Small intestine (tissue), 7 donors: ENCODE data around the gene ACAA1. TPM values are rescaled to one million over a fixed set of nuclear protein-coding genes. Genes with fewer than 3 reads are reported as not detected.

Experiments
- DNase-seq, 2 donors: peaks; one replicate each; pipeline versions ENCODE4 v3.0.0 to v3.0.0-alpha.2; 2013
- FAIRE-seq: peaks from 2 replicates; lab custom pipeline; 2012; peaks lifted over from hg19 to GRCh38; lab: Jason Lieb, UNC
- H3K27ac ChIP-seq, 3 donors: one replicate each; pipeline ENCODE4 v1.5.1; 2013; ENCODE audit warnings: low read length in 2 of 3, mild to moderate bottlenecking in 2 of 3, control low read depth in 1 of 3, inconsistent platforms in 1 of 3, low read depth in 1 of 3, moderate library complexity in 1 of 3
- H3K27me3 ChIP-seq, 3 donors: one replicate each; pipeline ENCODE4 v1.6.1; 2013; ENCODE audit warnings: low read length in 3 of 3, inconsistent platforms in 1 of 3; ENCODE audit not compliant: control insufficient read depth in 3 of 3, insufficient read depth in 3 of 3
- H3K36me3 ChIP-seq, 3 donors: one replicate each; pipeline ENCODE4 v1.6.1; 2013; ENCODE audit warnings: low read length in 3 of 3, inconsistent platforms in 1 of 3, low read depth in 1 of 3, mild to moderate bottlenecking in 1 of 3, moderate library complexity in 1 of 3; ENCODE audit not compliant: control insufficient read depth in 3 of 3, insufficient read depth in 2 of 3
- H3K4me1 ChIP-seq, 3 donors: one replicate each; pipeline ENCODE4 v1.6.1; 2013; ENCODE audit warnings: low read length in 2 of 3, inconsistent platforms in 1 of 3, low read depth in 1 of 3, mild to moderate bottlenecking in 1 of 3, moderate library complexity in 1 of 3; ENCODE audit not compliant: control insufficient read depth in 3 of 3, insufficient read depth in 2 of 3
- H3K4me3 ChIP-seq, 3 donors: one replicate each; pipeline ENCODE4 v1.5.1; 2013; ENCODE audit warnings: low read length in 3 of 3, control low read depth in 1 of 3, inconsistent platforms in 1 of 3, low read depth in 1 of 3, mild to moderate bottlenecking in 1 of 3, moderate library complexity in 1 of 3
- H3K9me3 ChIP-seq, 2 donors: one replicate each; pipeline ENCODE4 v1.6.1; 2013; ENCODE audit warnings: low read depth in 1 of 2, low read length in 1 of 2; ENCODE audit not compliant: control insufficient read depth in 2 of 2, insufficient read depth in 1 of 2
- WGBS, 3 donors: extraction: QIAGEN DNeasy Blood & Tissue Kit; methylation state at CpG; one replicate each; pipeline ENCODE4 v1.1.7; 2013; 5-methylcytosine and 5-hydroxymethylcytosine counted together
- polyA plus RNA-seq, 4 donors: library from polyadenylated mRNA; stranded (reverse) in 3 of 4; unstranded in 1 of 4; fragments of 200-250 nt in 3 of 4; fragments of 120-200 nt in 1 of 4; gene quantifications; one replicate each; pipeline versions ENCODE4 v1.2.1 to v1.2.3, GENCODE V29; 2013
- donor health status: healthy with polysubstance abuse.
- donor health status: control.
- donor health status: control.
- donor health status: Bipolar disorder and iron deficiency.
- donor health status: healthy.

Gene ACAA1
- polyA plus RNA-seq, 4 donors, result 59.6 to 443 (median 210) TPM

DNA sequence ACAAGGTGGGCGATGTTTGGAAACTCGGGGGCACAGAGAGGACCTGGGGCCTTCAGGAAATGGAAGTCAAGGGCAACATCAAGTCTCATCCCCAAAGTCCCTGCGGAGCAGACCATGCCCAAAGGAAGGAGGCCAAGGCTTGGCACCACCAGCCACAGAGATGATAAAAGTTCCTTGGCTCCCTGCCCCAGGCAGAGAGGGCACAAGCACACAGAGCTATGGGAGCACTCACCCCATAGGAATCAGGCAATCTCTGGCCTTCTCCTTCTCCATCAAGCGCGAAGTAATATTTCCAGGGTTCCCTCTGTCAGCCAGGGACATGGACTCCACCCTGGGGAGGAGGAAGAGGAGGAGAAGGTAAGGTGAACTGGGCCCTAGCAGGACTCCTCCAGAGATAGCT lies 7.9 kb downstream of the ACAA1 start:
- H3K9me3 ChIP-seq, result no peaks in the 10 kb centered on the region
- no peaks in the 10 kb centered on the region for H3K27me3 ChIP-seq
- peak overlapping the region in 1 of 3 donors; percentile 83 for H3K27ac ChIP-seq
- H3K36me3 ChIP-seq, result peaks cover 26 to 87% (median 36%) of the 10 kb centered on the region in 3 donors
- DNase-seq (no peak), FAIRE-seq (no peak)
- H3K4me3 ChIP-seq, result no peak overlapping the region
- H3K4me1 ChIP-seq, result peaks cover 3 to 59% (median 22%) of the 10 kb centered on the region in 3 donors
- WGBS, 3 donors, result 90 to 97% (median 97%) methylated on average over 5 of the region's 5 CpGs

DNA sequence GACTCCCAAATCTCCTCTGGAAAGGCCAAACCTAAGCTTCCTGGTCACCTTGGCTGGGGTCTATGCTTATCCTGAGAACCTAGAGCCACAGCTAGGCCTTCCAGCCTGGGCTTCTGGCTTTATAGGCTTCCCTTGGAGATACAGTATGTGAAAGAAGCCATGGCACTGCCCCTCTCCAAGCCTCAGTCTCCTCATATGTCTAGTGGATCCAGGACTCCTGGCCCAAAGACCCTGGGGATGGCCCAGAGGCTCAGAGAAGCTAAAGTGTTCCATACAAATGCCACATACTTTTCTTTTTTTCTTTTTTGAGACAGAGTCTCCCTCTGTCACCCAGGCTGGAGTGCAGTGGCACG lies 8.6 kb downstream of the ACAA1 start:
- Histone ChIP-seq H3K4me1 (peaks cover 0 to 51% (median 22%) of the 10 kb centered on the region in 3 donors), H3K36me3 (peaks cover 26 to 85% (median 36%) of the 10 kb centered on the region in 3 donors), H3K9me3 (no peaks in the 10 kb centered on the region), H3K4me3 (no peak overlapping the region), H3K27me3 (no peaks in the 10 kb centered on the region), H3K27ac (peak overlapping the region in 1 of 3 donors; percentile 38)
- FAIRE-seq, result no peak
- WGBS, 3 donors, result 92 to 100% (median 96%) methylated on average over 1 of the region's 1 CpG
- no peak for DNase-seq

GRCh38 chr3:38127611-38128302 lies 9.2 kb downstream of the ACAA1 start:
- 87 to 96% (median 88%) methylated on average over 4 of the region's 4 CpGs for WGBS, 3 donors
- Histone ChIP-seq H3K36me3 (peaks cover 26 to 85% (median 38%) of the 10 kb centered on the region in 3 donors), H3K27me3 (no peaks in the 10 kb centered on the region), H3K27ac (peak overlapping the region in 1 of 3 donors; percentile 38), H3K4me1 (peaks cover 0 to 46% (median 19%) of the 10 kb centered on the region in 3 donors), H3K4me3 (no peak overlapping the region), H3K9me3 (no peaks in the 10 kb centered on the region)
- FAIRE-seq (no peak), DNase-seq (peak in 1 of 2 donors; percentile 36)

DNA sequence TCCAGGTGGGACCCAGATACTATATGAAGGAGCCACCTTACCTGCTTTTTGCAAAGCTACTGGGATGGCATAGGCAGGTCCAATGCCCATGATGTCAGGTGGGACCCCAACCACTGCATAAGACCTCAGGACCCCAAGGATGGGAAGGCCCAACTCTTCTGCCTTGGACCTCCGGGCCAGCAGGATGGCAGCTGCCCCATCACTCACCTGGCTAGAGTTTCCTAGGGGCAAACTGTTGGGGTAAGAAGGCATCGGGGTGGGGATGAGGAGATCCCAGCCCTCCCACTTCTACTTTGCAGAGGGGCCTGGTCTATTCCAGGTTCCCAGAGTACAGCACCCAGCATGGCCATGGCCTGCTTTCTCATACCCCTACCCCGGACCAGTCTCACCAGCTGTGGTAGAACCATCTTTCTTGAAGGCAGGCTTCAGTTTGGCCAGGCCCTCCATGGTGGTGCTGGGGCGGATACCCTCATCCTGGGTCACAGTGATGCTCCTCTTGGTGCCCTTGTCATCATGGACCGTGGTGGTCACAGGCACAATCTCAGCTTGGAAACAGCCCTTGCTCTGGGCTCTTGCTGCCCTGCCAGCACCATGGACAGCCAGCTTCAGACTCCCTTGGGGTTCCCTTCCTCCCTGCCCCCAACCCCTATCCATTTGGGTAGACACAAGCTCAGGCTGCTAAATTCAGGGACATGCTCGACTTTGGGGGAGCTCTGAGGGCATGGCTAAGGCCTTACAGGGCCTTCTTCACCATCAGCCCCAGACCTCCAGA lies 10.6 kb downstream of the ACAA1 start:
- FAIRE-seq (no peak), DNase-seq (no peak)
- no peak overlapping the region for H3K4me3 ChIP-seq
- 95 to 100% (median 95%) methylated on average over 6 of the region's 6 CpGs for WGBS, 3 donors
- no peaks in the 10 kb centered on the region for H3K9me3 ChIP-seq
- H3K36me3 ChIP-seq, result peaks cover 26 to 84% (median 36%) of the 10 kb centered on the region in 3 donors
- peaks cover 0 to 32% (median 16%) of the 10 kb centered on the region in 3 donors for H3K4me1 ChIP-seq
- peak overlapping the region in 1 of 3 donors; percentile 53 for H3K27ac ChIP-seq
- no peaks in the 10 kb centered on the region for H3K27me3 ChIP-seq

DNA sequence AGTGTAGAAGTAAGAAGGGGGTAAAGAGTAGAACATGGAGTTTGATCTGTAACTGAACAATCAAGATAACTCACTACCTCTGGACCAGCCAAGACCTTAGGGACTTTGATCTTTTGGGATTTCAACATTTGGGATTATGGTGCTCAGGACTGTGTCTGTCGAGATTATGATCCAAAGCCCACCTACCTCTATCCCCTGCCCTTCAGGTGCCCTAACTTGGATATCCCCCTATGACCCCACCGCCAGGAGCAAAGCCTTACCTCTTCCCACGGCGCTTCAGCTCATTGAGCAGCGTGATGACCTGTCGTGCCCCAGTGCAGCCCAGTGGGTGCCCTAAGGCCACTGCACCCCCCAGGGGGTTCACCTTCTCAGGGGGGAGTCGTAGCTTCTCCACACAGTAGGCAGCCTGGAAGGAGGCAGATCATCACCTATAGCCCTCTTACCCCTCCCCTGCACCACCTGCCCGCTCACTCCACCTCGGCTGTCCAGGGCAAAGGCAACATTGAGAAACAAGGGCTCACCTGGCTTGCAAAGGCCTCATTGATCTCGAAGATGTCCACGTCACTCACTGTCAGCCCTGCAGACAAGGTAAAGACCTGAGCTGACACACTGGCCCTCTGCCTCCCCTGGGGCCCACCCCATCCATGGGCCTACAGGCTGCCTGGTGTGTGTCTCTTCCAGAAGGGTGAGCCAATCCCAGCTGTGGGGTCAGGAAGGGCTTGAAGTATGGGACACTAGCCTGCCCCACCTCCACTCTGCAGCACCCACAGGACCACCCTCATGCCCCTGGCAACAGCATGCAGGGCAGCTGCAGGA lies 11.4 kb downstream of the ACAA1 start:
- 73 to 91% (median 75%) methylated on average over 11 of the region's 11 CpGs for WGBS, 3 donors
- Histone ChIP-seq H3K27ac (peak overlapping the region in 1 of 3 donors; percentile 53), H3K36me3 (peaks cover 34 to 84% (median 41%) of the 10 kb centered on the region in 3 donors), H3K9me3 (no peaks in the 10 kb centered on the region), H3K27me3 (no peaks in the 10 kb centered on the region), H3K4me3 (no peak overlapping the region), H3K4me1 (peaks cover 0 to 24% (median 15%) of the 10 kb centered on the region in 3 donors)
- FAIRE-seq (no peak), DNase-seq (peak; percentile 54 to 69)

DNA sequence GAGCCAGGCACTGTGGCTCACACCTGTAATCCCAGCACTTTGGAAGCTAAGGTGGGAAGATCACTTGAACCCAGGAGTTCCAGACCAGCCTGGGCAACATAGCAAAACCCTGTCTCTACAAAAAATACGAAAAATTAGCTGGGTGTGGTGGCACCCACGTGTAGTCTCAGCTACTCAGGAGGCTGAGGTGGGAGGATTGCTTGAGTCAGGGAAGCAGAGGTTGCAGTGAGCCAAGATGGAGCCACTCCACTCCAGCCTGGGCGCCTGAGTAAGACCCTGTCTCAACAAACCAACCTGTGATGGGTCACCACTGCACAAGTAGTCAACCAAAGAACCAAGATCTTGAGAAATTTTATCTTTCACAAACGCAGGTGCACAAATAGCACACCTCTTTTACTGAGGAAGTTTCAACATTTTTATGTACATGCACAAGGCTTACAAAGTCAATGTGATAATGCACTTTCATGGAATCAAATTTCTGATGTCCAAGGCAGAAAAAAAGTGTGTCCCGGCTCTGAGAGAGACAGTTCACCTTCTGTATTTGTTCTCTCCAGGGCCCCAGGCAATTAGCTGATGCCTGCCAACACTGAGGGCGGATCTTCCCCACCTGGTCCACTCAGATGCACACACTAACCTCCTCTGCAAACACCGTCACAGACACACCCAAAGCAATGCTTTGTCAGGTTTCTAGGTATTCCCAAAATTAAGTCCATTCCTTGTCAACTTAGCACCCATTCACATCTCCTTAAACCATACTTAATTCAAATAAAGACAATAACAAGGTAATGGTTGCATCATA lies 12.4 kb downstream of the ACAA1 start:
- peaks cover 0 to 16% (median 9%) of the 10 kb centered on the region in 3 donors for H3K4me1 ChIP-seq
- DNase-seq, result no peak
- FAIRE-seq, result no peak
- no peaks in the 10 kb centered on the region for H3K27me3 ChIP-seq
- H3K27ac ChIP-seq, result no peak overlapping the region
- WGBS, 3 donors, result 58 to 78% (median 72%) methylated on average over 7 of the region's 7 CpGs
- no peak overlapping the region for H3K4me3 ChIP-seq
- peaks cover 34 to 90% (median 42%) of the 10 kb centered on the region in 3 donors for H3K36me3 ChIP-seq
- no peaks in the 10 kb centered on the region for H3K9me3 ChIP-seq

GRCh38 chr3:38122712-38123290 lies 14.1 kb downstream of the ACAA1 start:
- FAIRE-seq (no peak), DNase-seq (no peak)
- H3K27me3 ChIP-seq, result no peaks in the 10 kb centered on the region
- peaks cover 29 to 90% (median 37%) of the 10 kb centered on the region in 3 donors for H3K36me3 ChIP-seq
- H3K9me3 ChIP-seq, result no peaks in the 10 kb centered on the region
- no peak overlapping the region for H3K4me3 ChIP-seq
- 89 to 94% (median 93%) methylated on average over 9 of the region's 9 CpGs for WGBS, 3 donors
- H3K4me1 ChIP-seq, result peaks cover 0 to 6% (median 3%) of the 10 kb centered on the region in 3 donors
- H3K27ac ChIP-seq, result no peak overlapping the region
